Raji (cell line): Measurements from ENCODE around the gene RRP15.

Experiments
- POLR2A ChIP-seq: IDR thresholded peaks from 2 replicates; pipeline ENCODE4 v1.6.1; 2011; ENCODE audit warnings: low read depth, low read length, control low read depth; ENCODE audit not compliant: insufficient read depth

RRP15 gene, protein sequence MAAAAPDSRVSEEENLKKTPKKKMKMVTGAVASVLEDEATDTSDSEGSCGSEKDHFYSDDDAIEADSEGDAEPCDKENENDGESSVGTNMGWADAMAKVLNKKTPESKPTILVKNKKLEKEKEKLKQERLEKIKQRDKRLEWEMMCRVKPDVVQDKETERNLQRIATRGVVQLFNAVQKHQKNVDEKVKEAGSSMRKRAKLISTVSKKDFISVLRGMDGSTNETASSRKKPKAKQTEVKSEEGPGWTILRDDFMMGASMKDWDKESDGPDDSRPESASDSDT

DNA sequence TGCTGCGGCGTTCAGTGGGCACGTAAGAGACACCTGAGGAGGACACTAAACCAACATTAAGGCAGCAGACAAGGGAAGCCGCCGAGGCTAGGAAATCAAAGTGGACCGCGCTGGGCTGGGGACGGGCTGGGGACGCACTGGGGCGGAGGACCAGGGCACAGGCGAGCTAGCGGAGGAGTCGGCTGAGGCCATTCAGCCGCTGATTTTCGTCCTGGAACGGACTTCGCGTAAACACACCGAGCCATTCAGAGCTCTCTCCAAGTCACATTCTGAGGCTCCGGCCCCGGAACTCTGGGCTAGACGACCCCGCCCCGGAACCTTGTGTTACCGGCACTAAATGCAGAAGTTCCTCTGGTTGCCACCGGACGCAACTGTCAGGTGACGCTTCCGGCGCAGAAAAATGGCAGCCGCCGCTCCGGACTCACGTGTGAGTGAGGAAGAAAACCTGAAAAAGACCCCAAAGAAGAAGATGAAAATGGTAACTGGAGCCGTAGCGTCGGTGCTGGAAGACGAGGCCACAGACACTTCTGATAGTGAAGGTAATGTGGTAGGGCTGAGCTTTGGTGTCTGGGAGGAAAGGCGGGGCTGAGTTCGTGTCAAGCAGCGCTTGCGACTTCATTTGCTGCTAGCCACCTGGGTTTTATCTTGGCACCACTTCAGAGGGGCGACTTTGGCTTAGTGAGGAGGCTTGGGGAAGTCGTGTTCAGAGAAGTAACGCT, at the start of gene RRP15:
Gene RRP15, plus strand, starts transcription at position 377 of the 719 bp plus-strand sequence. Its CDS starts 24 bp downstream, at position 401.
- peak; percentile 84 for TF ChIP-seq POLR2A

DNA sequence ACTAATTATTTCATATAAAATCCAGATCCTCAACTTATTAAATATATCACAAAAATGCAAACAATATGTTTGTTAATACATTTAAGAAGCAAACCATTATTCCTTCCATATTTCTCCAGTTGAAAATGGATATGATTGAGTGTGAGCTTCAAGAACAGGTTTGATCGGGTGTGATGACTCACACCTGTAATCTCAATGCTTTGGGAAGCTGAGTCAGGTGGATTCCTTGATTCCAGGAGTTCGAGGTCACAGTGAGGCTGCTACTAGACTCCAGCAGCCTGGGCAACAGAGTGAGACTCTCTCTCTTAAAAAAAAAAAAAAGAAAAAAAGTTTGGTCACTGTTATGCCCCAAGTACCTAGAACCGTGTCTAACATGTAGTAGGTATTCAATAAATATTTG, 42.9 kb upstream of the RRP15 start:
- TF ChIP-seq POLR2A = no peak

DNA sequence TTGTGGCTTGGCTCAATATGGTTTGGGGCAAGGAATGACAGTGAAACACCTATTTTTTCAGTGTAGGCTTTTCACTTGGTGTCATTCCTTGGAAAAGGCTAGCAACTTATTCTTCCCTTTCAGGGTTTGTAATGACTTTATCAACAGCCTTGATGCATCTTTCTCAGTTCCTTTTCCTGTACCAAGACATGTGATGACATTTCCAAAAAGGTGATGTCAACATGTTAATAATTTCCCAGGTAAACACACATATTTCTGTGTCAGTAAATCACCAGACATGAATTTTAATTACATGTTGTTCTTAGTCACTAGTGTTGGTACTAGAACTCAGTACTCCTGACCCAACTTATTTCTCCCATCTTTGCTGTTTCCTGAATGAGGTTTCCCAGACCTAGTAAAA, 37.8 kb upstream of the RRP15 start:
- no peak for TF ChIP-seq POLR2A

DNA sequence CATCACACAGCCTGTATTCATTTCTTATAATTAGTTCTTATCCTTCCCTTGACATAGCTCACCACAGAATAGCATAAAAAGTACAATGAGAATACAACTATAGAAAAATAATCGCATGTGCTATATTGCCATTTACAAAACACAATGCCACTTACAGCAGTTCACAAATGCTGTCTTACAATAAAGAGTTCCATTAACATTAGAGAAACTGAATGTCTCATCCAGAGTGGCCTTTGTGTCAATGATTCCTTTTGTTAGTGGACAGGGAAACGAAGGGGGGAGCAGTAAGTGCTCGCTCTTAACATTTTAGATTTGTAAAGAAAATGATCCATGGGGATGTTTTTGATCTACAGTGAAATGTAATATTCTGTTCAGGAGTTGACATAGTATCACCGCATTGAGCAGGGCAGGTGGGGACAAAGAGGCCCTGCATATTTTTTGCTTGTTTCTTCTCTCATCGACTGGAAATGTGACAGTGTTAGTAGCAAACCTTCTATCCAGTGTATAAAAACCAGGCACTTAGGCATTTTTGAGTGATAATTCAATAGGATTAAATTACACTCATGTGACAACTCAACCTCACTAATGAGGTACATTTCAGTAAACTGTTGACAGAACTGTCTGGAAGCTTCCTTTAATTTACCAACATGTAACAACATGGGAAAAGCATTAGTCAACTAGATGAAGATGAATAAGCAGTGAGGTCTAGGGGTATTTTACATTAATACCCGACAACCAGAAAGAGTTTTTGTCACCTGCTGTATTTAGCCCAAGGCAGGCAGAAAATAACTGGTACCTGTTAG, 35.6 kb upstream of the RRP15 start:
- TF ChIP-seq POLR2A = no peak

DNA sequence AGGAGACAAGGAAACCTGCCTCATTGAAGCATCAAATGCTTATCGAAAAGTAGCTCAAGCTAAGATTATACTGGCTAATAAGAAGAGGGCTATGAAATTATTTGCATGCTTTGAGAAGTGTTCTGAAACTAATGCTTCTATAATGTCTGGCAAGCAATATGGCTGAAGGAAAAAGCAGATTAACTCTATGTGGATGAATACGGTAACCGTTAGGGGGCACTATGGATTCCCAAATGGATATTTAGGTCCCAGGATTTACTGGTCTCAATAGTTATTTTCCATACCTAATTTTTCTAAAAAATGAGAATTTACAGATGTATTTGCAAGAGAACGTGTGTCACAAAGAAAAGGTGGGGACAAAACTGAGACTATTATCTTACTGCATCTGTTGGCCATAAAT, 34.6 kb upstream of the RRP15 start:
- TF ChIP-seq POLR2A = no peak

DNA sequence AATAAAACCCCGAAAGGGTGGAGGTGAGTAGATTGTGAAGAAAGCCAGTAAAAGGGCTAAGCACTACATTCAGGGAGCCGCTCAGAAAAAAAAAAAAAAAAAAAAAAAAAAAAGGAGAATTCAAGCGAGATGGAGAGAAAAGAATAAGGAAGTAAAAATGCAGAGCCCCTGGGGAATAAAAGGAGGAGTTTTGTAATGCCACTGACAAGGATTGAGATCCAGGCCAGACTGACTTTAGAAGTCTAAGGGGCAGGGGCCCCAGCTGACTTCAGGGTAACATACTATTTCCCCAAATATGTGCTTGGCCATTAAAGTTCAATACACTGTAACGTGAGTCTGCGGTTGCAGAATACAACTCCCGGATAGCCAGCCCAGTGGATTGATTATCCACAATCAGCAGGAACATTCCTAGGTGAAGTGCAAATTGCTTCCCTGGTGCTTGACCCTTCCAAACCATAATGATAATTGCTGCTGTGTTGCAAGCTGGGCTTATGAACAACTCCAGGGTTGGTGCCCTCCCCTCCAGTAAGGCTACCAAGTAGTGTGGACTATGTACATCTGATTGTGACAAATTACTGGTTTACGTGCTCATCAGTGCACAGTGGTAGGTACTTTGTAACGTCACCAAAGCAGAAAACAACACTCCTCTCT, 30.7 kb upstream of the RRP15 start:
- TF ChIP-seq POLR2A = no peak

DNA sequence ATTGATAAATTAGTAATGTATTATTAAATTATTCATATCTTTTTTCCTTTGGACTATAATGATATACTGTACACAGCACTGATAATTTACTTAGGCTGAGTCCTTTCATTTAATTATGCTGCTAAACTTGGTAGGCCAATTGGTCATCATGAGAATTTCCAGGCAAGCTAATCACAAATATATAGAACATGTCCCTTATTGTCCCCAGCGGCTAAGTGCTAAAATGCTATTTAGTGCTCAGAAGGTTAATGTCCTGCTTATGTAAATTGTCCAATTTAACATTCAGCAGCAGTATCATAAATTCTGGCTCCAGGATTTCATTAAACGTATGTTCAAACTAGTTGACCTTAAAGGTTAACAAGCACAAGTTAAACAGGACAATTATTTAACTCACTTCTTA, 30.0 kb upstream of the RRP15 start:
- TF ChIP-seq POLR2A = no peak

DNA sequence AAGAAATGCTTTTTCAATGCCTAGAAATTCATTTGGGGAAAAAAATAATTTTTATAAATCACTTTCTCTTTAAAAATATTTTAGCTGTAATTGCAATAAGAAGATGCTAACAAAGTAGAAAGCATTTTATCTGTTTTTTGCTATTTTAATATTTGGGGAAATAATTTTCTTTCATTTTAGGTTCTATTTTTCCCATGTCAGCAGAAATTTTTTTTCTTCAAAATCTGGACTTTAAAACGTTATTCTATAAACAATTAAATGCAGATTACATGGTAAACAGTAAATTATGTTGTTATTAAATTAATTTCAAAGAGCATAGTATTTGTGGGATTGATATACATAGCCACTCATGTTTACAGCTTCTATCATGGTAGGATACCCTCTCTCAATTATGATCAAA, 27.7 kb upstream of the RRP15 start:
- no peak for TF ChIP-seq POLR2A

DNA sequence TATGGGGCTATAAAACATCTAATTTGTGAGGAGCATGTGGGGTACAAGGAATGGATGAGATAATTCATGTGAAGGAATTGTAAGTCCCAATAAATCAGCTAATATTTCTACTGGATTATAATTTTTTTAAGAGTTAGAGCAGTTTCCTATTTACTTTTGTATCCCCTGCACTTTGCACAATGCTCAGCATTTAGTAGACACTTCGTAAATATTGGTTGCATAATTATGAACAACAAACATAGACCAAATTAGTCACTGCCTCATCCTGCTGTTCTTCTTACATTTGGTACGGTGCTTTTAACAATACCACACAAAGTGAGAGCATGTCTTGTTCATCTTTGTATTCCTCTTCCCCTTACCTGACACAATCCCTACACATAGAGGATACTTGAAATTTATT, 27.1 kb upstream of the RRP15 start:
- no peak for TF ChIP-seq POLR2A

DNA sequence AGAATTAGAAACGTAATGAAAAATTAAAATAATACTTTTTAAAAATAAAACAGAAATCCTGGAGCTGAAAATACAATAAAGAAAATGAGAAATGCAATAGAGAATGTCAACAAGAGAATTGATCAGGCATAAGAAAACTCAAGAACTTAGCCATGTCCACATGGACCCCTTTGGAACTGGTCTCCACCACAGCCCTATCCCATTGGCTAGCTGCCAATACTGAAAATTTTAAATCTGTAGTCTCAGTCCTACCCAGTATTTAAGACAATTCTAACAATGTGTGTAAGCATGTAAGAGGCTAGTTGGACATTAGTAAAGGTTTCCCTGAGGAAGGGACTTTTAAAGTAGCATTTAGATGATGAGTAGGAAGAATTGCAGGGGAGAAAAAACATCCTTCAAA, 25.8 kb upstream of the RRP15 start:
- TF ChIP-seq POLR2A = no peak

DNA sequence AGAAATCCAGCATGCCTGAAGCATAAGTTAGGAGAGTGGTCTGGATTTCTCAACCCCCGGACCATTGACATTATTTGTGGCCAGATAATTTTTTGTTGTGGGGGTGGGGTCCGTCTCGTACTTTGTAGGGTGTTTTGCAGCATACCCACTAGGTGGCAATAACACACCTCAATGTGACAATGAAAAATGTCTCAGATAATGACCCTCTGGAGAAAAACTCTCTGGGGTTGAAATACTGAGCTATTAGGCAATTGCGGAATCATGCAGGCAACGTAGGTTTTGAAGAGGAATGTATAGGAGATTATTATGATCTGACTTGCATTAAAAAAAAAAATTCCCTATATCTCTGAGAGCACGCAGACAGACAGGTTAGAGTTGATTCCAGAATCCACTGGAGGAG, 25.3 kb upstream of the RRP15 start:
- no peak for TF ChIP-seq POLR2A

DNA sequence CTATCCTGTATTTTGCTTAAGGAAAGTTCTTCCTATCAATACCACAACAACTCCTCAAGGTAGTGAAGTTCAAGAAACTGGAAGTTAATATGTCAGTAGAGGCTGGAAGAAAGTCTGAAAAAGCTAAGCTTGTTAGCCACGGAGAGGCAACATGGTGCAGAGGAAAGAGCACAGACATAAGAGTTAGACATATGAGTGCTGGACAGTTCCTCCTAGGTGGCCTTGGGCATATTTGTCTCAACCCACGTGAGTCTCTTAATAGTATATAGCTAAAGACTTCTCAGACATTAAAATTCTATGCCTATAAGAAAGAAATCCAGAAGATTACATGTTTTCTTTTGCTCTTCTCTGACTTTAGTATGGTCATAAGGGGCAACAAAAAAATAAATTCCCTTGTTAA, 22.8 kb upstream of the RRP15 start:
- no peak for TF ChIP-seq POLR2A

DNA sequence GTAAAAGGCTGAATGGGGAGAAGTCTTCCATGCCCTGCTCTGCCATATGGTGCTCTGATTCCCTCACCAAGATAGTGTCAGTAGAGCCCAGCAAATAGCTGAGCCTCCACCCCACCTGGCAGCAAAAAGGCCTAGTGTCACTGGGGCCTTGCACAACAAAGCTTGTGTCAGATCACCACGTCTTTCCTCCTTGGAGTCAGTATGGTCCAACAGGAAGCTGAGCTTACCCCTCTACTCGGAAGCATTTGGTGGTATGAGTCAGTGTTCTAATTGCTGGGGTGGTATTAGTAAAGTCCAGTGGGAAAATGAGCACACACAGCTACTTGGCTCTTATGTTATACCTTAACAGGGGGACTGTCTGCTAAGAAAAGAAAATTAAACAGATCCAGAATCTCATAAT, 18.7 kb upstream of the RRP15 start:
- no peak for TF ChIP-seq POLR2A

DNA sequence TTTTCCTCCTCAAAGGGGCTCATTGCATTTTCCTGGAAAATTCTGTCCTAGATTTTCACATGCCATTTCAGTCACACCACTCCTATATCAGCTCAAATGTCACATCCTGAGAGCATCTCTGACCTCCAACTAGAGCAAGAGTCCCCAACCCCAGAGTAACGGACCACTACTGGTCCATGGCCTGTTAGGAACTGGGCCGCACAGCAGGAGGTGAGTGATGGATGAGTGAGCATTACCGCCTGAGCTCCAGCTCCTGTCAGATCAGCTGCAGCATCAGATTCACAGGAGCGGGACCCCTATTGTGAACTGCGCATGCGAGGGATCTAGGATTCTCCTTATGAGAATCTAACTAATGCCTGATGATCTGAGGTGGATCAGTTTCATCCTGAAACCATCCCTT, 12.7 kb upstream of the RRP15 start:
- no peak for TF ChIP-seq POLR2A

DNA sequence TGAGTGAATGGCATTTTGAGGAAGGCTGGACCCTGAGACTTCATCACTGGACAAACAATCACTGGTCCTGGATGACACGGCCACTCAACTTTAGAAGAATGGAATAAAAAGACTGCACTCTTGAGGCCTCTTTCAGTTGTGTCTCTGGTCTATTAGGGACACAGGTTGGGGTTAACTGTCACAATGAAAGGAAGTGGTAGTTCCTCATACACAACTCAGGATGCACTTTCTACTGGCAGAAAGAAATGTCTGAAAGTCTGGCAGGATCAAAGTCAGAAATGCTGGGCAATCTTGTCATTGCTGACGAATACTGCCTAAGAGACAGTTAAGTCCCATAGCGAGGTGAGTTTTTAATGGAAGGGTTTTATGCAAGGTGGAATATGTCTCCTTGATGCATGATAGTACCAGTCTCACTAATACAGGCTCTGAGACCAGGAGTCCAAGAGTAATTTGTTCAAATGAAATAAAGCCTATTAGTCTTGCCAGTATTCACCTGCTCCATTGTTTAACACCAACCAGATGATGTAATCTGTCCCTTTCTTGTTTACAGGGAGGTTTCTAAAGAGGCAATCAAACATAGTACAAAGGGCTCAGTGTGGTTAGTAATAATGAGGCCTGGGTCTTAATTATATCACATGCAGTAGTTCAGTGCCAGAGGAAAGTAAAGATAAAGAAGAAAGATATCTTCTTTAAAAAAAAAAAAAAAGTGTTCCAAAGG, 11.2 kb upstream of the RRP15 start:
- no peak for TF ChIP-seq POLR2A

DNA sequence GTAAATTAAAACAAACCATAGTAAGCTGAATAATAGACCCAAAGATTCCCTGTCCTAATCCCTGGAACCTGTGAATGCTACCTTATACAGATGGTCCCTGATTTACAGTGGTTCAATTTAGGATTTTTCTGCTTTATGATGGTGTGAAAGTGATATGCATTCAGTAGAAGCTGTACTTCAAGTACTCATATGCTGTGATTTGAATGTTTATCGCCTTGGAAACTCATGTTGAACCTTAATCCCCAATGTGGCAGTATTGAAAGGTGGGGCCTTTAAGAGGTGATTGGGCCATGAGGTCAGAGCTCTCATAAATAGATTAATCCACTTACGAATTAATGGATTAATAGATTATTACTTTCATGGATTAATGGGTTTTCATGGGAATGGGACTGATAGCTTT, 10.6 kb upstream of the RRP15 start:
- no peak for TF ChIP-seq POLR2A

DNA sequence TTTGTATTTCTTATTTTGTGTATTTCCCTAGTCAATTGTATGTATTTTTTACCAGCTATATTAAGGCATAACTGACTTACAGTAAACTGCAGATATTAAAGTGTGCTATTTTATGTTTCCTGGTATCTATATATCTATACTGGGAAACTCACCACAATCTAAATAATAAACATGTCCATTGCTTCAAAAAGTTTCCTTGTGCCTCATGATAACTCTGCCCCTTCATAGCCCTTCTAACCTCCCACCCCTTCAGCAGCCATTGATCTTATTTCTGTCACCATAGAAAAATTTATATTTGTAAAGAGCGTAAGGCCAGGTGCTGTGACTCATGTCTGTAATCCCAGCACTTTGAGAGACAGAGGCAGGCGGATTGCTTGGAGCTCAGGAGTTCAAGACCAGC, 9.3 kb upstream of the RRP15 start:
- no peak for TF ChIP-seq POLR2A
